ENCODE data around the gene PHEX. TPM values are rescaled to one million over a fixed set of nuclear protein-coding genes. Genes with fewer than 3 reads are reported as not detected.

The PHEX gene
- total and polyA plus RNA-seq, 2 experiments from 2014 or later = 0.05 to 0.21 TPM

DNA sequence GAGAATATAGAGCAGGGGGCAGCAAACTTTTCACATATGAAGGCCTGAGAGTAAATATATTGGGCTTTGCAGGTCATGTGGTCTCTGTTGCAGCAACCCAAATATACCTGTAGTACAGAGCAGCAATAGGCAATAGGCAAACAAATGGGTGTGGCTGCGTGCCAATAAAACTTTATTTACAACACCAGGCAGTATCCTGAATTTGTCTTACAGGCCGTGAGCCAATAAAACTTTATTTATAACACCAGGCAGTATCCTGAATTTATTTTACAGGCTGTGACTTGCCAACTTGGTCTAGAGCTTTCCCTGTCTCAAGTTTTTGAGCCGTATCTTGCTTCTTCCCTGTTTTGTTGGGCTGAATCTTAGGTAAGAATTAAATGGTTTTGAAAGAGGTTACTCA, 118.2 kb downstream of the PHEX start:
- Histone ChIP-seq H3K9me2 (ENCODE audit: insufficient read depth) (no peaks in the 10 kb centered on the region), H3F3A (replicated peaks; ENCODE audit: low read depth) (no peaks in the 10 kb centered on the region), H3K4me3 (no peak overlapping the region), H3K27me3 (ENCODE audit: insufficient read depth) (no peaks in the 10 kb centered on the region), H2AFZ (no peak overlapping the region), H3K27ac (ENCODE audit: low read depth) (no peak overlapping the region), H3K36me3 (ENCODE audit: insufficient read depth) (no peaks in the 10 kb centered on the region), H3K79me2 (replicated peaks; ENCODE audit: insufficient read depth) (no peaks in the 10 kb centered on the region), H4K20me1 (replicated peaks; ENCODE audit: insufficient read depth) (no peaks in the 10 kb centered on the region), H3K4me1 (ENCODE audit: insufficient read depth) (no peaks in the 10 kb centered on the region), H3K4me2 (no peak overlapping the region)
- ATAC-seq (no peak), DNase-seq (ENCODE audit: low spot score) (no peak)
- no peaks in the 10 kb centered on the region for H3K36me3 Mint-ChIP-seq (ENCODE audit: low read depth)
- TF ChIP-seq EZH2phosphoT487 (IDR thresholded peaks at IDR 0.05; ENCODE audit: unreplicated experiment) = no peak
- TF ChIP-seq, protein P1, sequence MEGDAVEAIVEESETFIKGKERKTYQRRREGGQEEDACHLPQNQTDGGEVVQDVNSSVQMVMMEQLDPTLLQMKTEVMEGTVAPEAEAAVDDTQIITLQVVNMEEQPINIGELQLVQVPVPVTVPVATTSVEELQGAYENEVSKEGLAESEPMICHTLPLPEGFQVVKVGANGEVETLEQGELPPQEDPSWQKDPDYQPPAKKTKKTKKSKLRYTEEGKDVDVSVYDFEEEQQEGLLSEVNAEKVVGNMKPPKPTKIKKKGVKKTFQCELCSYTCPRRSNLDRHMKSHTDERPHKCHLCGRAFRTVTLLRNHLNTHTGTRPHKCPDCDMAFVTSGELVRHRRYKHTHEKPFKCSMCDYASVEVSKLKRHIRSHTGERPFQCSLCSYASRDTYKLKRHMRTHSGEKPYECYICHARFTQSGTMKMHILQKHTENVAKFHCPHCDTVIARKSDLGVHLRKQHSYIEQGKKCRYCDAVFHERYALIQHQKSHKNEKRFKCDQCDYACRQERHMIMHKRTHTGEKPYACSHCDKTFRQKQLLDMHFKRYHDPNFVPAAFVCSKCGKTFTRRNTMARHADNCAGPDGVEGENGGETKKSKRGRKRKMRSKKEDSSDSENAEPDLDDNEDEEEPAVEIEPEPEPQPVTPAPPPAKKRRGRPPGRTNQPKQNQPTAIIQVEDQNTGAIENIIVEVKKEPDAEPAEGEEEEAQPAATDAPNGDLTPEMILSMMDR (conservative IDR thresholded peaks at IDR 0.05; ENCODE audit: low read depth in 2 of 2) = no peak
- no peak for TF ChIP-seq ZNF331 (CRISPR knock-in tag; IDR thresholded peaks at IDR 0.05; ENCODE audit: low read depth)
- TF ChIP-seq REST (IDR thresholded peaks at IDR 0.05; ENCODE audit: unreplicated experiment) = no peak
- no peak for TF ChIP-seq EZH2 (IDR thresholded peaks at IDR 0.05; ENCODE audit: low read depth, unreplicated experiment)
- TF ChIP-seq STAT1 (IDR thresholded peaks at IDR 0.05; ENCODE audit: unreplicated experiment) = no peak
- TF ChIP-seq, protein P2, sequence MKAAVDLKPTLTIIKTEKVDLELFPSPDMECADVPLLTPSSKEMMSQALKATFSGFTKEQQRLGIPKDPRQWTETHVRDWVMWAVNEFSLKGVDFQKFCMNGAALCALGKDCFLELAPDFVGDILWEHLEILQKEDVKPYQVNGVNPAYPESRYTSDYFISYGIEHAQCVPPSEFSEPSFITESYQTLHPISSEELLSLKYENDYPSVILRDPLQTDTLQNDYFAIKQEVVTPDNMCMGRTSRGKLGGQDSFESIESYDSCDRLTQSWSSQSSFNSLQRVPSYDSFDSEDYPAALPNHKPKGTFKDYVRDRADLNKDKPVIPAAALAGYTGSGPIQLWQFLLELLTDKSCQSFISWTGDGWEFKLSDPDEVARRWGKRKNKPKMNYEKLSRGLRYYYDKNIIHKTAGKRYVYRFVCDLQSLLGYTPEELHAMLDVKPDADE (IDR thresholded peaks at IDR 0.05) = no peak
- TF ChIP-seq, protein P3, sequence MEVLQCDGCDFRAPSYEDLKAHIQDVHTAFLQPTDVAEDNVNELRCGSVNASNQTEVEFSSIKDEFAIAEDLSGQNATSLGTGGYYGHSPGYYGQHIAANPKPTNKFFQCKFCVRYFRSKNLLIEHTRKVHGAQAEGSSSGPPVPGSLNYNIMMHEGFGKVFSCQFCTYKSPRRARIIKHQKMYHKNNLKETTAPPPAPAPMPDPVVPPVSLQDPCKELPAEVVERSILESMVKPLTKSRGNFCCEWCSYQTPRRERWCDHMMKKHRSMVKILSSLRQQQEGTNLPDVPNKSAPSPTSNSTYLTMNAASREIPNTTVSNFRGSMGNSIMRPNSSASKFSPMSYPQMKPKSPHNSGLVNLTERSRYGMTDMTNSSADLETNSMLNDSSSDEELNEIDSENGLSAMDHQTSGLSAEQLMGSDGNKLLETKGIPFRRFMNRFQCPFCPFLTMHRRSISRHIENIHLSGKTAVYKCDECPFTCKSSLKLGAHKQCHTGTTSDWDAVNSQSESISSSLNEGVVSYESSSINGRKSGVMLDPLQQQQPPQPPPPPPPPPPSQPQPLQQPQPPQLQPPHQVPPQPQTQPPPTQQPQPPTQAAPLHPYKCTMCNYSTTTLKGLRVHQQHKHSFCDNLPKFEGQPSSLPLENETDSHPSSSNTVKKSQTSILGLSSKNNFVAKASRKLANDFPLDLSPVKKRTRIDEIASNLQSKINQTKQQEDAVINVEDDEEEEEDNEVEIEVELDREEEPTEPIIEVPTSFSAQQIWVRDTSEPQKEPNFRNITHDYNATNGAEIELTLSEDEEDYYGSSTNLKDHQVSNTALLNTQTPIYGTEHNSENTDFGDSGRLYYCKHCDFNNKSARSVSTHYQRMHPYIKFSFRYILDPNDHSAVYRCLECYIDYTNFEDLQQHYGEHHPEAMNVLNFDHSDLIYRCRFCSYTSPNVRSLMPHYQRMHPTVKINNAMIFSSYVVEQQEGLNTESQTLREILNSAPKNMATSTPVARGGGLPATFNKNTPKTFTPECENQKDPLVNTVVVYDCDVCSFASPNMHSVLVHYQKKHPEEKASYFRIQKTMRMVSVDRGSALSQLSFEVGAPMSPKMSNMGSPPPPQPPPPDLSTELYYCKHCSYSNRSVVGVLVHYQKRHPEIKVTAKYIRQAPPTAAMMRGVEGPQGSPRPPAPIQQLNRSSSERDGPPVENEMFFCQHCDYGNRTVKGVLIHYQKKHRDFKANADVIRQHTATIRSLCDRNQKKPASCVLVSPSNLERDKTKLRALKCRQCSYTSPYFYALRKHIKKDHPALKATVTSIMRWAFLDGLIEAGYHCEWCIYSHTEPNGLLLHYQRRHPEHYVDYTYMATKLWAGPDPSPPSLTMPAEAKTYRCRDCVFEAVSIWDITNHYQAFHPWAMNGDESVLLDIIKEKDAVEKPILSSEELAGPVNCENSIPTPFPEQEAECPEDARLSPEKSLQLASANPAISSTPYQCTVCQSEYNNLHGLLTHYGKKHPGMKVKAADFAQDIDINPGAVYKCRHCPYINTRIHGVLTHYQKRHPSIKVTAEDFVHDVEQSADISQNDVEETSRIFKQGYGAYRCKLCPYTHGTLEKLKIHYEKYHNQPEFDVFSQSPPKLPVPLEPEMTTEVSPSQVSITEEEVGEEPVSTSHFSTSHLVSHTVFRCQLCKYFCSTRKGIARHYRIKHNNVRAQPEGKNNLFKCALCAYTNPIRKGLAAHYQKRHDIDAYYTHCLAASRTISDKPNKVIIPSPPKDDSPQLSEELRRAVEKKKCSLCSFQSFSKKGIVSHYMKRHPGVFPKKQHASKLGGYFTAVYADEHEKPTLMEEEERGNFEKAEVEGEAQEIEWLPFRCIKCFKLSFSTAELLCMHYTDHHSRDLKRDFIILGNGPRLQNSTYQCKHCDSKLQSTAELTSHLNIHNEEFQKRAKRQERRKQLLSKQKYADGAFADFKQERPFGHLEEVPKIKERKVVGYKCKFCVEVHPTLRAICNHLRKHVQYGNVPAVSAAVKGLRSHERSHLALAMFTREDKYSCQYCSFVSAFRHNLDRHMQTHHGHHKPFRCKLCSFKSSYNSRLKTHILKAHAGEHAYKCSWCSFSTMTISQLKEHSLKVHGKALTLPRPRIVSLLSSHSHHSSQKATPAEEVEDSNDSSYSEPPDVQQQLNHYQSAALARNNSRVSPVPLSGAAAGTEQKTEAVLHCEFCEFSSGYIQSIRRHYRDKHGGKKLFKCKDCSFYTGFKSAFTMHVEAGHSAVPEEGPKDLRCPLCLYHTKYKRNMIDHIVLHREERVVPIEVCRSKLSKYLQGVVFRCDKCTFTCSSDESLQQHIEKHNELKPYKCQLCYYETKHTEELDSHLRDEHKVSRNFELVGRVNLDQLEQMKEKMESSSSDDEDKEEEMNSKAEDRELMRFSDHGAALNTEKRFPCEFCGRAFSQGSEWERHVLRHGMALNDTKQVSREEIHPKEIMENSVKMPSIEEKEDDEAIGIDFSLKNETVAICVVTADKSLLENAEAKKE (CRISPR knock-in tag; IDR thresholded peaks at IDR 0.05) = no peak
- no peak for TF ChIP-seq POLR2AphosphoS5 (IDR thresholded peaks at IDR 0.05; ENCODE audit: low read depth)
- no peaks in the 10 kb centered on the region for H3K4me1 Mint-ChIP-seq
- no peaks in the 10 kb centered on the region; the same call in 2 of the 3 replicates for H3K9me3 Mint-ChIP-seq
- H3K27ac Mint-ChIP-seq = no peak overlapping the region
- H3K27me3 Mint-ChIP-seq (ENCODE audit: insufficient read depth, low read depth, poor library complexity) = peaks cover 1% of the 10 kb centered on the region
- no peak overlapping the region for H3K4me3 Mint-ChIP-seq
